HG02852 (cell line): Measurements from ENCODE around the gene SERPINA12.

Experiments
- ATAC-seq: cut with Tn5 transposase; IDR thresholded peaks from one replicate; pipeline ENCODE4 v1.9.1; 2021; ENCODE audit warnings: mild to moderate bottlenecking, moderate library complexity; ENCODE audit not compliant: unreplicated experiment

Gene SERPINA12

DNA sequence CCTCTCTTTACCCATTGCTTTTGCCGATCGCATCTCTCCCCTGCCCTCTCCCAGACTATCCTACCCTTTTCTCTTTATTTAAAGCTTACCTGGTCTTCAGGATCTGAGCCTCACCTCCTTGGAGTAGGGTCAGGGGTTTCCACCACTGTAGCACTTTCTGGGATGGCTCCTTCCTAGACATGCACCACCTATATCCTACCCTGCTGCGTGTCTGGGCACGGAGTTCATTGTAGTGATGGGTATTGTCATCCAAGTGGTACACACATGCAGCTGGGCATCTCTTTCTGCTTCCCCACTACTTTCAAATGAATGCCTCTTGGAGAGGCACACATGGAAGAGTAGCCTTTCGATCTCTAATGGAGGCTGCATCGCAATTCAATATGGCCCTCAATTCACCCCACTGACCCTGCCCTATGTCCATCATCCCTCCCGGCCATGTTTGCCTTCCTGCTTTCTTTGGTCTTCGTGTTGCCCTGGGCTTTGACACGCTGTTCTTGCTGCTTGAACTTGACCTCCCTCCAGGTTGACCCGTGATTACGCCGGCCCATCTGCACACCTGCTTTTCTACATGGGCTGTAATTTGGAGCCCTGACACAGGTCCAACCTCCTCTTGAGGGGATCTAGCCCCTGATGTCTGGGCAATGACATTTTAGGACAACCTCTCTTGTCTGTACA lies 67.6 kb downstream of the SERPINA12 start:
- ATAC-seq: no peak

GRCh38 chr14:94441130-94441529 lies 68.1 kb downstream of the SERPINA12 start:
- ATAC-seq: no peak

DNA sequence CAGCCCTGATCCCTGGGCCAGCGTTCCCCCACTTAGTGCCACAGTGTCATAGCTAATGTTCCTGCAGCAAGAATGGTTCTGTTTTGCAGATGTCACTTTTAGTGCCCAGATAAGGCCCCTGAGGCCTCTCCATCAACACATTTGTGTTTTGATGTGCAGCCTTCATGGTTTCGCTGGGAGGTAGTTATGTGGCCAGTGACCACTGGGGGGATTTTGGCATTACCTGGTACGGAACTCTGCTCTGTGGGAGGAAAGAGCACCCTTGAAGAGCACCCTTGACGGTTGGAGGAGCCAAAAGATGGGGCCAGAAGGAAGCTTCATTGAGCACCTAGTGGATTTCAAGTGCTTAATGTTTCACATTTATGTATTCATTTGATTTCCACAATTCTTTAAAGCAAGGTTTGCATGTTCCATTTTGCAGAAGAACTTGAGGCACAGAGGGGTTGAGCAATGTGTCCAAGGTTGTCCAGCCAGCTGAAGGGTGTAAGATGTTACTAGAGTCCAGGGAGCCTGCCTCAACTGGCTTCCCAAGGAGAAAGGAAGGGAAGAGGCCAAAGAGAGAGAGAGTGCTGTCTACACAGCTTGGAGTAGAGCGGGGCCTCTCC lies 69.7 kb downstream of the SERPINA12 start:
- ATAC-seq: no peak
